Liver (tissue), 9 donors: Measurements from ENCODE around the gene PRKAB1. TPM values are rescaled to one million over a fixed set of nuclear protein-coding genes. Genes with fewer than 3 reads are reported as not detected.

Source experiments
- DNase-seq: peaks from one replicate; pipeline ENCODE4 v3.0.0-alpha.2; 2017; ENCODE audit warnings: low spot score
- H3K27ac ChIP-seq, 2 donors: one replicate each; pipeline ENCODE4 v1.7.0; 2013; ENCODE audit warnings: inconsistent platforms in 2 of 2, low read length in 2 of 2, control low read depth in 1 of 2, low read depth in 1 of 2, mild to moderate bottlenecking in 1 of 2
- H3K27me3 ChIP-seq, 4 donors: one replicate each; pipeline versions ENCODE4 v1.6.1 to v1.7.0; 2013; ENCODE audit warnings: low read length in 3 of 4, inconsistent platforms in 1 of 4, mild to moderate bottlenecking in 1 of 4, moderate library complexity in 1 of 4; ENCODE audit not compliant: control insufficient read depth in 4 of 4, insufficient read depth in 4 of 4
- H3K36me3 ChIP-seq, 4 donors: one replicate each; pipeline versions ENCODE4 v1.6.1 to v1.7.0; 2013; ENCODE audit warnings: low read length in 3 of 4, mild to moderate bottlenecking in 3 of 4, low read depth in 1 of 4, moderate library complexity in 1 of 4; ENCODE audit not compliant: control insufficient read depth in 4 of 4, insufficient read depth in 3 of 4
- H3K4me1 ChIP-seq, 4 donors: one replicate each; pipeline versions ENCODE4 v1.6.1 to v1.7.0; 2013; ENCODE audit warnings: low read length in 3 of 4, mild to moderate bottlenecking in 3 of 4, moderate library complexity in 1 of 4; ENCODE audit not compliant: control insufficient read depth in 4 of 4, insufficient read depth in 4 of 4
- H3K4me3 ChIP-seq, 3 donors: one replicate each; pipeline versions ENCODE4 v1.6.1 to v1.7.0; 2013; ENCODE audit warnings: low read length in 3 of 3, control low read depth in 1 of 3, low read depth in 1 of 3, mild to moderate bottlenecking in 1 of 3
- H3K9ac ChIP-seq, 2 donors: one replicate each; pipeline ENCODE4 v1.7.0; 2013; ENCODE audit warnings: low read length in 2 of 2, mild to moderate bottlenecking in 2 of 2, moderate library complexity in 2 of 2, control low read depth in 1 of 2, low read depth in 1 of 2
- H3K9me3 ChIP-seq, 4 donors: one replicate each; pipeline versions ENCODE4 v1.6.1 to v1.7.0; 2013; ENCODE audit warnings: low read length in 3 of 4; ENCODE audit not compliant: control insufficient read depth in 4 of 4
- CTCF ChIP-seq: fragments of 150-350 bp; IDR thresholded peaks from 2 replicates; pipeline ENCODE4 v1.5.1; 2017; ENCODE audit warnings: improper control_type of control experiment, low read depth, low read length; ENCODE audit not compliant: missing input control
- EGR1 ChIP-seq, 2 donors: IDR thresholded peaks; 2 replicates each; pipeline ENCODE4 v1.6.1; 2016 to 2018; ENCODE audit warnings: antibody characterized with exemption in 2 of 2, low read depth in 2 of 2
- FOXA1 ChIP-seq: IDR thresholded peaks from 2 replicates; pipeline ENCODE4 v1.6.1; 2016; ENCODE audit warnings: antibody characterized with exemption
- GABPA ChIP-seq, 2 donors: IDR thresholded peaks in 1 of 2; conservative IDR thresholded peaks in 1 of 2; 2 replicates each; pipeline ENCODE4 v1.6.1; 2016; ENCODE audit warnings: antibody characterized with exemption in 2 of 2, mild to moderate bottlenecking in 1 of 2, moderate library complexity in 1 of 2
- HNF4A ChIP-seq, 2 donors: conservative IDR thresholded peaks; 2 replicates each; pipeline ENCODE4 v1.6.1; 2016; ENCODE audit warnings: antibody characterized with exemption in 2 of 2, mild to moderate bottlenecking in 2 of 2
- NR2F2 ChIP-seq: IDR thresholded peaks from 2 replicates; pipeline ENCODE4 v1.6.1; 2016; ENCODE audit warnings: antibody characterized with exemption
- RAD21 ChIP-seq, 2 donors: IDR thresholded peaks; 2 replicates each; pipeline ENCODE4 v1.6.1; 2016; ENCODE audit warnings: antibody characterized with exemption in 2 of 2, mild to moderate bottlenecking in 2 of 2
- REST ChIP-seq: IDR thresholded peaks from 2 replicates; pipeline ENCODE4 v1.6.1; 2016; ENCODE audit warnings: antibody characterized with exemption, mild to moderate bottlenecking
- RXRA ChIP-seq, 2 donors: IDR thresholded peaks; 2 replicates each; pipeline ENCODE4 v1.6.1; 2017 to 2018; ENCODE audit warnings: antibody characterized with exemption in 2 of 2, mild to moderate bottlenecking in 1 of 2
- SP1 ChIP-seq: IDR thresholded peaks from 2 replicates; pipeline ENCODE4 v1.6.1; 2018; ENCODE audit warnings: antibody characterized with exemption, mild to moderate bottlenecking
- WGBS: extraction: QIAGEN DNeasy Blood & Tissue Kit; methylation state at CpG from one replicate; pipeline ENCODE4 v1.1.7; 2013; 5-methylcytosine and 5-hydroxymethylcytosine counted together
- polyA plus RNA-seq, 2 donors: library from polyadenylated mRNA; stranded (reverse) in 1 of 2; unstranded in 1 of 2; fragments of 200-250 nt in 1 of 2; fragments of >200 nt in 1 of 2; fragmentation: Nextera tagmentation in 1 of 2; extraction: Ambion mirVana in 1 of 2; gene quantifications; one replicate each; pipeline versions ENCODE4 v1.2.1 to v1.2.3, GENCODE V29; 2013 to 2015
- total RNA-seq, 2 donors: library from RNA; depleted of rRNA; stranded (reverse); fragments of >200 nt; gene quantifications; one replicate each; pipeline ENCODE4 v1.2.3, GENCODE V29; 2014
- TF ChIP-seq, protein P1 (sequence below): IDR thresholded peaks from 2 replicates; pipeline ENCODE4 v1.6.1; 2016; ENCODE audit warnings: antibody characterized with exemption
- TF ChIP-seq, protein P2 (sequence below): IDR thresholded peaks from 2 replicates; pipeline ENCODE4 v1.6.1; 2016; ENCODE audit warnings: antibody characterized with exemption
- TF ChIP-seq, protein P3 (sequence below): IDR thresholded peaks from 2 replicates; pipeline ENCODE4 v1.6.1; 2016; ENCODE audit warnings: antibody characterized with exemption
- donor health status: healthy.
- donor health status: healthy.
- donor health status: healthy.
- donor health status: healthy.
- donor health status: healthy.

PRKAB1 gene
- total and polyA plus RNA-seq, 4 donors = 10.5 to 29.9 (median 11.3) TPM

GRCh38 chr12:119661882-119662281, 6.1 kb upstream of the PRKAB1 start:
- DNase-seq = no peak
- H3K9ac ChIP-seq = no peak overlapping the region
- no peaks in the 10 kb centered on the region for H3K36me3 ChIP-seq
- WGBS = 66% methylated on average over 4 of the region's 4 CpGs
- H3K9me3 ChIP-seq = no peaks in the 10 kb centered on the region
- H3K4me3 ChIP-seq = no peak overlapping the region
- no peak overlapping the region for H3K27ac ChIP-seq
- TF ChIP-seq REST = no peak
- TF ChIP-seq, protein P1, sequence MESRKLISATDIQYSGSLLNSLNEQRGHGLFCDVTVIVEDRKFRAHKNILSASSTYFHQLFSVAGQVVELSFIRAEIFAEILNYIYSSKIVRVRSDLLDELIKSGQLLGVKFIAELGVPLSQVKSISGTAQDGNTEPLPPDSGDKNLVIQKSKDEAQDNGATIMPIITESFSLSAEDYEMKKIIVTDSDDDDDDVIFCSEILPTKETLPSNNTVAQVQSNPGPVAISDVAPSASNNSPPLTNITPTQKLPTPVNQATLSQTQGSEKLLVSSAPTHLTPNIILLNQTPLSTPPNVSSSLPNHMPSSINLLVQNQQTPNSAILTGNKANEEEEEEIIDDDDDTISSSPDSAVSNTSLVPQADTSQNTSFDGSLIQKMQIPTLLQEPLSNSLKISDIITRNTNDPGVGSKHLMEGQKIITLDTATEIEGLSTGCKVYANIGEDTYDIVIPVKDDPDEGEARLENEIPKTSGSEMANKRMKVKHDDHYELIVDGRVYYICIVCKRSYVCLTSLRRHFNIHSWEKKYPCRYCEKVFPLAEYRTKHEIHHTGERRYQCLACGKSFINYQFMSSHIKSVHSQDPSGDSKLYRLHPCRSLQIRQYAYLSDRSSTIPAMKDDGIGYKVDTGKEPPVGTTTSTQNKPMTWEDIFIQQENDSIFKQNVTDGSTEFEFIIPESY = no peak
- no peak for TF ChIP-seq GABPA (IDR thresholded peaks at IDR 0.05 in 1 of 2, conservative IDR thresholded peaks at IDR 0.05 in 1 of 2)
- TF ChIP-seq RAD21 (IDR thresholded peaks at IDR 0.05) = no peak
- TF ChIP-seq NR2F2 = no peak
- H3K27me3 ChIP-seq = no peaks in the 10 kb centered on the region
- H3K4me1 ChIP-seq = peaks cover 0 to 2% (median 1%) of the 10 kb centered on the region in 4 donors

DNA sequence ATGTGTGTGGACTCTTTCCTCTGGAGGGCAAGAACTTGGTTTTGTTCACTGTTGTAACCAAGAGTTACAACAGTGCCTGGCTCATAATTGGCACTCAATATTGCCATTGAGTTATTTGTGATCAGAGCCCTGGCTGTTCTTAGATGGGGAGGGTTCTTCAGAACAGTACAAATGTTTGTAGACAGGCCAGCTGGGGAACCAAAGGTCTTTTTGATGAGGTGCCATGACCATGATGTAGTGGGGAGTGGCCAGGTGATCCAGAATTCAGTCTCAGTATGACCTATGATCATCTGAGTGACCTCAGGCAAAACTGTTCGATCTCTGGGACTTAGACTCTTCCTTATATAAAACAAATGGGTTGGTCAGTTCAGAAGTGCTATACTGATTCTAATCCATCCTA, 3.3 kb upstream of the PRKAB1 start:
- no peaks in the 10 kb centered on the region for H3K27me3 ChIP-seq
- no peaks in the 10 kb centered on the region for H3K9me3 ChIP-seq
- H3K4me1 ChIP-seq = peaks cover under 1 to 15% (median 10%) of the 10 kb centered on the region in 4 donors
- no peak for DNase-seq
- H3K36me3 ChIP-seq = no peaks in the 10 kb centered on the region
- H3K4me3 ChIP-seq = no peak overlapping the region
- peak; percentile 15 for TF ChIP-seq NR2F2
- TF ChIP-seq, protein P2, sequence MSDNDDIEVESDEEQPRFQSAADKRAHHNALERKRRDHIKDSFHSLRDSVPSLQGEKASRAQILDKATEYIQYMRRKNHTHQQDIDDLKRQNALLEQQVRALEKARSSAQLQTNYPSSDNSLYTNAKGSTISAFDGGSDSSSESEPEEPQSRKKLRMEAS = peak; percentile 38
- TF ChIP-seq CTCF = no peak
- no peak for TF ChIP-seq FOXA1
- TF ChIP-seq EGR1 (IDR thresholded peaks at IDR 0.05; ENCODE audit: low read depth in 2 of 2) = no peak
- TF ChIP-seq RAD21 (IDR thresholded peaks at IDR 0.05) = no peak
- TF ChIP-seq HNF4A (conservative IDR thresholded peaks at IDR 0.05) = peak; percentile 42 to 63
- TF ChIP-seq SP1 = peak; percentile 53
- TF ChIP-seq GABPA (IDR thresholded peaks at IDR 0.05 in 1 of 2, conservative IDR thresholded peaks at IDR 0.05 in 1 of 2) = peak in 1 of 2 donors; percentile 14
- TF ChIP-seq, protein P3, sequence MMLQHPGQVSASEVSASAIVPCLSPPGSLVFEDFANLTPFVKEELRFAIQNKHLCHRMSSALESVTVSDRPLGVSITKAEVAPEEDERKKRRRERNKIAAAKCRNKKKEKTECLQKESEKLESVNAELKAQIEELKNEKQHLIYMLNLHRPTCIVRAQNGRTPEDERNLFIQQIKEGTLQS = no peak
- TF ChIP-seq RXRA (IDR thresholded peaks at IDR 0.05) = peak; percentile 38 to 57
- H3K9ac ChIP-seq = no peak overlapping the region
- H3K27ac ChIP-seq = no peak overlapping the region
- WGBS = 42% methylated on average over 1 of the region's 1 CpG
